GM18498 (cell line): Measurements from ENCODE around the gene SCD.
"Not testable (repeated sequence)": the region's sequence is repeated elsewhere in the genome, so short reads cannot be mapped to it uniquely, and the experiment has no call there.

Source experiments
- ATAC-seq: cut with Tn5 transposase; IDR thresholded peaks from one replicate; pipeline ENCODE4 v1.9.1; 2021; ENCODE audit warnings: mild to moderate bottlenecking, moderate library complexity; ENCODE audit not compliant: unreplicated experiment

SCD gene

GRCh38 chr10:100359529-100360150 lies 12.6 kb downstream of the SCD start:
- no peak for ATAC-seq

GRCh38 chr10:100360234-100360633 lies 13.2 kb downstream of the SCD start:
- no peak for ATAC-seq

GRCh38 chr10:100362570-100363496 lies 15.8 kb downstream of the SCD start:
- no peak for ATAC-seq

GRCh38 chr10:100364175-100364574 lies 17.1 kb downstream of the SCD start:
- no peak for ATAC-seq

- ATAC-seq, result no peak
These were observed 17.8 kb downstream of the SCD start for GRCh38 chr10:100364735-100365391.

GRCh38 chr10:100368721-100369120 lies 21.7 kb downstream of the SCD start:
- ATAC-seq, result no peak

GRCh38 chr10:100370714-100371481 lies 23.9 kb downstream of the SCD start:
- no peak for ATAC-seq

- no peak for ATAC-seq
These were observed 24.5 kb downstream of the SCD start for GRCh38 chr10:100371482-100372027.

- ATAC-seq, result no peak
These were observed 25.6 kb downstream of the SCD start for GRCh38 chr10:100372415-100373297.

- ATAC-seq, result peak; percentile 96
These were observed 26.5 kb downstream of the SCD start for GRCh38 chr10:100373298-100374199.

- ATAC-seq, result no peak
These were observed 27.2 kb downstream of the SCD start for GRCh38 chr10:100374200-100374655.

- ATAC-seq, result not testable (repeated sequence)
These were observed 27.8 kb downstream of the SCD start for GRCh38 chr10:100374677-100375353.

GRCh38 chr10:100376656-100377055 lies 29.6 kb downstream of the SCD start:
- not testable (repeated sequence) for ATAC-seq

GRCh38 chr10:100377830-100378229 lies 30.8 kb downstream of the SCD start:
- ATAC-seq, result peak; percentile 31

- no peak for ATAC-seq
These were observed 33.4 kb downstream of the SCD start for GRCh38 chr10:100380400-100380799.

GRCh38 chr10:100382553-100382952 lies 35.5 kb downstream of the SCD start:
- ATAC-seq, result no peak

GRCh38 chr10:100383251-100383650 lies 36.2 kb downstream of the SCD start:
- ATAC-seq, result no peak
